GM18511 (cell line): Measurements from ENCODE around the gene PCIF1.

Experiments
- ATAC-seq: cut with Tn5 transposase; IDR thresholded peaks from one replicate; pipeline ENCODE4 v1.9.1; 2021; ENCODE audit warnings: mild to moderate bottlenecking, moderate library complexity; ENCODE audit not compliant: unreplicated experiment

PCIF1 gene

GRCh38 chr20:45964006-45964400 lies 29.5 kb downstream of the PCIF1 start:
- no peak for ATAC-seq

DNA sequence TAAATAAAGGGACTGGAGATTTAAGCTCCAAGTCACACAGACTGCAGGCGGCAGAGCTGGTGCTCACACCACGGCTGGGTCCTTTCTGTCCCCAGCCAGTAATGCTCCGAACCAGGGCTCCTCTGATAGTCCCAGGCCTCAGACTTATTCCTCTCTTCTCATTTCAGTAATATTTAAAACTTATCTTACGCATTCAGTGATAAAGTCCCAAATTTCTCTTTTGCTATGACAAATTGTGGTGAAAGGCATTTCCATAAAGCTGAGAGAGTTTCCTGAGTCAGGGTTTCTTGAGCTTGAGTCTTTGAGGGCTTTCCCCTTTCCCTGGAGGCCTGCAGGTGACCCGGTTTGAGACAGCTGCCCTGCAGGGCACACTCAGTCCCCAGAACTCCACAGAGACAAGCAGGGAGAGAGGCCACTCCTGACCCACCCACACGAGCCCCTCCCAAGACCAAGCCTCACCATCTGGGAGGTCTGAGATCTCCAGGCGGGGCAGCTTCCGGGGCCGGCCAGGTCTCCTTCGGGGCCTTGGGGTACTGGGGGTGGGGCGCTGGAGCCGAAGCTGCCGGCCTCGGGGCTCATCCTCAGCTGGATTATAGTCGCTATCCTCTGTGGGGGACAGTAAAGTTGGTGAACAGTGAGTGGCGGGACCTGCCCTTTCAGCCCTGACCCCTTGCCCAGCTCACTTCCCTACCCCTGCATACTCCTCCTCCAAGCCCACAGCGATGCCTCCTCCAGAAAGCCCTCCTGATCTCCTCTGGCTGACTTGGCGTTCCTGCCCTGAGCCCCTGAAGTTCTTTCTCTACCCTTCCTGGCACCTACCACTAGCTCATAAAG lies 30.9 kb downstream of the PCIF1 start:
- no peak for ATAC-seq

- ATAC-seq, result no peak
These were observed 33.1 kb downstream of the PCIF1 start for GRCh38 chr20:45967551-45968080.

- no peak for ATAC-seq
These were observed 33.7 kb downstream of the PCIF1 start for GRCh38 chr20:45968081-45968671.

DNA sequence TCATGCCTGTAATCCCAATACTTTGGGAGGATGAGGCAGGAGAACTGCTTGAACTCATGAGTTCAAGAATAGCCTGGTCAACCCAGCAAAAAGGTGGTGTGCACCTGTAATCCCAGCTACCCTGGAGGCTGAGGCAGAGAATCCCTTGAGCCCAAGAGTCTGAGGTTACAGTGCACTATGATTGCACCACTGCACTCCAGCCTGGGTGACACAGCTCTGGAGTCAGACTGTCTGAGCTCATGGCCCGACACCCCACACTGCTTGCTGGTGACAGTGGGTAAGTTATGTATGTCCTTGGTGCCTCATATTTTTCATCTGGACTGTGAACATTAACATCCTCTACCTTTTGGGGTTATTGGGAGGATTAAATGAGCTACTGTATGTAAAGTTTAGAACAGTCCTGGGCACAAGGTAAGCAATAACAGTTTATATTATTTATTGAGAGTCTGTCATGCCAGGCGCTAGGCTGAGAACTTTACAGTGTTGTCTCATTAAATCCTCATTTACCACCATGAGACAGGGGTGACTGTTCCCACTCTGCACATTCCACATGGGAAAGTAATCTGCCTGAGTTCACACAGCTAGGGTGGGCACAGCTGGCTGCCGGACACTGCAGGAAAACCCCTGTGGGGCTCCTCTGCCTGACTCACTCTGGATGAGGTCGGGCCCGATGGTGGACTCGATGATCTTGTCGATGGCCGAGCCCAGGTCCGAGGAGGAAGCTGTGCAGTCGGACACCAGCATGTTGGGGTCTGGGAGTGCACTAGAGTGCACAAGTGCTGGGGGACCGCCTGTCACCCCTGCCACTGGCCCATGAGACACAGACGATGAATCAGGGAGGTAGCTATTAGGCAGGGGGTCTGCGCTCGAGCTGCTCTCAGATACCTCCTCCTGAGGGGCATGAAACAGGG lies 34.6 kb downstream of the PCIF1 start:
- no peak for ATAC-seq

DNA sequence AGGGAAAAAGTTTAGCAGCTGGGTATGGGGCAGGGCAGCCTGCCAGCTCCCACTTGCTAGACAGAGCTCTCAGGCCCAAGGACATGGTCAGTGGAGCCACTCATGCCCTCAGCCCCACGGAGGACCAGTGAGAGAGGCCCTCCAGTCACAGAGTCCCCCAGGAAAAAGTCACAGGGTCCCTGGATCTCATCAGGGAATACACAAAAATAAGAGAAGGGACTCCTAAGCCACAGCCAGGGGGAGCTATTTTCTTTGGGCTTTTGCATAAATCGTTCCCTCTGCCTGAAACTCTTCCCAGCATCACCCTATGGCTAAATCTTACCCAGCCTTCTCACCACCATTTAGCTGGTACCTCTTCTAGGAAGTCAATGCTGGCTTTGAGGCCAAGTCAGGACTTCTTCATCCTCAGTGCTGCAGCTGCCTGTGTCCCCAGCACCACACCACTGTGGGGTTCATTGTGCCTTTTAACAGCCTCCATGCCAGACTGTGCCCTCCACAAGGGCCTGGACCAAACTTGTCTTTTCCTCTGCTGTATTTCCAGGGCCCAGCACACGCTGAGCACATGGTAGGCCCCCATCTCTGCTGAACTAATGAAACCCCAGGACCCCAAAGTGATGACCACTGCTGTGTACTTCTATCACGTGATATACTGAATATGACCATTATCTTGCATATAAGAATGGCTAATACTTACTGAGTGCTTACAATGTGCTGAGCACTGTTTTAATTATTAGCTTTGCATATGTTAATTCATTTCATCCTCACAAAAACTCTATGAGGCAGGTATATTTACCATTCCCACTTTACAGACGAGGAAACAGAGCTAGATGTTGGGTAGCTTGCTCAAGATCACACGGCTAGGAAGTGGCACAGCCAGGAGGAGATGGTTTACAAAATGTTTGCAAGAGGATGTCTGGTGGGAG lies 35.5 kb downstream of the PCIF1 start:
- no peak for ATAC-seq

DNA sequence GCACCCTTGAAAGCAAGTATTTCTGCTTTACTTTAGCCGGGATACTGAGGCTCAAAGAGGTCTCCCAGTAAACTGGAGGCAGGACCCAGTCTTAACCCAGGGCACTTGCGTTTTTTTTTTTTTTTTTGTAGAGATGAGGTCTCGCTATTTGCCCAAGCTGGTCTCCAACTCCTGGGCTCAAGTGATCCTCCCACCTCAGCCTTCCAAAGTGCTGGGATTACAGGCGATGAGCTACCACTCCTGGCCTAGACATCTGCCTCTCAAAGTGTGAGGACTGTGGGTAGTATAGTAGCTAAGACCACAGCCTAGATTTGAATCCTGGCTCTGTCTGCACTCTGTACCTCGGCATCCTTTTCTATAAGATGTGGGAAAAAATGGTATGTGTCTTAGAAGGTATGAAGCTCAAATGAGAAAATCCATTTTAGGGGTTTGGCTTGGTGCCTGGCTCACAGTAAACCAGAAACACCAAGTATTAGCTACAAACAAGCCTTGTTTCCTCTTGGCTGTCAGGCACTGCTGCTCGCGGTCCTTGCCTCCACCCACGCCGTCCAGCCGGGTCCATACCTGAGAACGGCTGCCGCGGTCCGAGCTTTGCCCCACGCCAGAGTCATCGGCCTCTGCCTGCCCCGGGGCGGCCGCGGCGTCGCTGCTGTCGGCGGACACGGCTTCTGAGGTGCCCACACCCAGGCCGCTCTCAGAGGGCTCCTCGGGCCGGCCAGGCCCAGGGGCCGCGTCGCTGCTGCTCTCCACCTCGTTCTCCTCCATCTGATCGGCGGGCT lies 36.4 kb downstream of the PCIF1 start:
- ATAC-seq, result peak; percentile 4

DNA sequence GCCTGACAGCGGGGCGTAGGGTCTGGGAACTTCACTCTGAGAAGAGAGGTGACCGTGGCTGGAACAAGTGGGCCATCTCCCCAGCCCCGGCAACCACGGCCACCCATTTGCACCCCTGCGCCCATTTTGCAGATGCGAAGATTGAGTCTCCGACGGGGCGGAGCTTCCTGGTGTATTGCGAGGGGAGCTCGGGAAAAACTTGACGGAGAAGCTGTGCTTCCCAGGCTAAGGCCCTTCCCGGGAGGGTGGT lies 36.9 kb downstream of the PCIF1 start:
- peak; percentile 3 for ATAC-seq

- ATAC-seq, result peak; percentile 81
These were observed 37.4 kb downstream of the PCIF1 start, which contains the start of gene ZNF335 for GRCh38 chr20:45971675-45972499. Gene ZNF335 (minus strand): TSS chr20:45972203. CDS start chr20:45971410, 793 bp downstream.

DNA sequence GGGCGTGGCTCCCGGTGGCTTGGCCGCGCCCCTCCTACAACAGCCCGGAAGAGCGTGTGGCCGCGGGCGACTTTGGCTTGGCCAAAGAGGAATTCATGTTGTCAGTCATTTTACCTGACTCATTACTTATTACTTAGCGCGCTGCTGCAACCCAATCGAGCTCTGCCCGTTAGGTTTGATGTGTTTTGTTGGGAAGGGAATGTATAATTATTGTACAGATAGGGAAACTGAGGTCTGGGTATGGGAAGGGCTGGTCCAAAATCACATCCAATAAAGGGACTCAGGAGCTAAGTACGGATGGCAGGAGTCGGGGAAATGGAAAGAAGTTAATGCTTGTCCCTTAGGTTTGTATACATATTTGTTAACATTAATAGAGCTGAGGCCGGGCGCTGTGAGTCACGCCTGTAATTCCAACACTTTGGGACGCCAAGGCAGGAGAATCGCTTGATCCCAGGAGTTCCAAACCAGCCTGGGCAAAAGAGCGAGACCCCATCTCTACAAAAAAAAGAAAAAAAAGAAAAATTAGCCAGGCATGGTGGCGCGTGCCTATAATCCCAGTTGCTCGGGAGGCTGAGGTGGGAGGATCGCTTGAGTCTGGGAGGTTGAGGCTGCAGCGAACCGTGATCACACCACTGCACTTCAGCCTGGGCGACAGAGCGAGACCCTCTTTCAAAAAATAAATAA lies 38.2 kb downstream of the PCIF1 start:
- ATAC-seq, result no peak

GRCh38 chr20:45974896-45975565 lies 40.5 kb downstream of the PCIF1 start:
- ATAC-seq, result no peak

DNA sequence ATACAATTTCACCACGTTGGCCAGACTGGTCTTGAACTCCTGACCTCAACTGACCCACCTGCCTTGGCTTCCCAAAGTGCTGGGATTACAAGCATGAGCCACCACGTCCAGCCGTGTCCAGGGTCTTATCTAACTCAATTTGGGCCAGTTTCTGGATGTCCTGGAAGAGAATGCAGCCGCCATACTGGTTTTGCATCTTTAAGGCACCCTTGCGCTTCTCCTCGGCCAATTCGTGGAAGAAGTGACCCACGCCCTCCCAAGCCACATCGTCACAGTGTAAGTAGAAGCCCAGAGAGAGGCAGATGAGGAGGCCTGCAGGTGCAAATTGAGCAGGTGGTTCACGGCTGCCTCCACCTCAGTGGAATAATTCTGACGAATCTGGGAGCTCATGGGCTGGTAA lies 41.2 kb downstream of the PCIF1 start:
- ATAC-seq, result no peak

GRCh38 chr20:45976086-45976485 lies 41.6 kb downstream of the PCIF1 start:
- ATAC-seq, result no peak

- ATAC-seq, result no peak
These were observed 46.8 kb downstream of the PCIF1 start for GRCh38 chr20:45981261-45981660.

- no peak for ATAC-seq
These were observed 48.8 kb downstream of the PCIF1 start for GRCh38 chr20:45983279-45983743.

DNA sequence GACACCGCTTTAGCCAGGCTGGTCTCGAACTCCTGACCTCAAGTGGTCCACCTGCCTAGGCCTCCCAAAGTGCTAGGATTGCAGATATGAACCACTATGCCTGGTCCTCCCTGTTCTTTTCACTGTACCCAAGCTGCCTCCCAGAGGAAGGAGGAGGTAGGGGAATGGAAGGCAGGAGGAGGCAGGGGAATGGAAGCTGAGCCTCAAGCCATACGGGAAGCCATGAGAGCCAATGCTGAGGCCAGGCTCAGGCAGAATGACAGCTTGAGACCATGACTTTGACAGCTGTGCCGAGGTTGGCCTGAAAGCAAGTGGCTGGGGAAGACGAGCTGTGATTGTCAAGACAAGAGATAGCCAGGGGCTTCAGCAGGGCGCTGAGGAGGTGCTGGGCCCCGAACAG lies 51.1 kb downstream of the PCIF1 start:
- no peak for ATAC-seq

DNA sequence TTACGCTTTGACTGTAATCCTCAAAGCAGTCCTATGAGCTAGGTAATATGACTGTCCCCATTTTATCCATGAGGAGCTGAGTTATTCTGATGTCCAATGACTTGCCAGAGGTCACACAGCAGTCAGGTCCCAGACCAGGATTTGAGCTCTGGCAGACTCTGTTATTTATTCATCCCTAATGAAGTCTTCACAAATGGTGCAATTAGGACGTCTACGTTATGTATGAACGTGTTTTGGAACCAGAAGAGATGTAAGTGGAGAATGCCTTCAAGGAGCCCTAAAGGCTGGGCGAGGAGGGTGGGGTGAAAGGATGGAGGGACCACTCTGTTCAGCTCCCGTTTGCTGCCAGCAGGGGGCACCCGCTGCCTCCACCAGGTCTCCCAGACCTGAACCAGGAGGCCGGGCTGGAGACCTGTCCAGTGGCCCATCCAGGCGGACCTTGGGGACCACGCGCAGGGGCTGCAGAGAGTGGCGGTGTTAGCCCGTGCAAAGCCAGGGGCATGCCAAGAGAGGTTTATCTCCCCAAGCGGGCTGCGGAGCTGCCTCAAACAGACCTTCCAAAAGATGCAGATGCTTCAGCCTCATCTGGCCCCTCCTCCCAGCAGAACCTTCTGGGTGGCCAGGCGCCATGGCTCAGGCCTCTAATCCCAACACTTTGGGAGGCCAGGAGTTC lies 52.8 kb downstream of the PCIF1 start:
- ATAC-seq, result peak; percentile 62
